AG08395 (cell line): ENCODE results near the gene LMBRD2.

ENCODE experiments used
- DNase-seq: peaks from one replicate; pipeline ENCODE4 v3.0.0; 2012; ENCODE audit warnings: mixed read lengths, low spot score

The LMBRD2 gene

GRCh38 chr5:36105819-36106218 is 45.9 kb downstream of the LMBRD2 start:
- no peak for DNase-seq

DNA sequence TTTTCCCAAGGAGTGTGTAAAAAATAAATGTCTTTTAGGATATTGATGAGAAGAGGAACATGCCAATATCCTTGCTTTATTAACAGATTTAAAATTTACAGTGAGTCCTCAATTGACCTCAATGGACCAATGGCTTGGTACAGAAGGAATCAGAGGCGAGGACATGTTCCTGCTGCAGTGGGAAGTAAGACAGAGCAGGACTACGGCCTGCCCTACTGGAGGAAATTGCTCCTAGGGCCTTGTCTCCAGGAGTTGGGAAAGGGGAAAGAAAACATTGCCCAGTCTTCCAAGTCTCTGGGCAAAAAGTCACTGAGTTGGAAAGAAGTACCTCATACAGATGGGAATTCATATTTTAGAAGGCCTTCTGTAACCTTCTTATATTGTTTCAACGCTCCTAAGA is 51.9 kb downstream of the LMBRD2 start:
- DNase-seq, result no peak

DNA sequence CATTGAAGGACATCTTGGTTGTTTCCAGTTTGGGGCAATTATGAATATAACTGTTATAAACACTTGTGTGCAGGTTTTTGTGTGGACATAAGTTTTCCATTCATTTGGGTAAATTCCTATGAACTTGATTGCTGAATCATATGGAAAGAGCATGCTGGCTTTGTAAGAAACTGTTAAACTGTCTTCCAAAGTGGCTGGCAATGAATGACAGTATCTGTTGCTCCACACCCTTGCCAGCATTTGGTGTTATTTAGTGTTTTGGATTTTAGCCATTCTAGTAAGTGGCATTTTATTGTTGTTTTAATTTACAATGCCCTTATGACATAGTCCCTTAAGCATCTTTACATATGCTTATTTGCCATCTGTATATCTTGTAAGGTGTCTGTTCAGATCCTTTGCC is 55.2 kb downstream of the LMBRD2 start:
- DNase-seq, result no peak

DNA sequence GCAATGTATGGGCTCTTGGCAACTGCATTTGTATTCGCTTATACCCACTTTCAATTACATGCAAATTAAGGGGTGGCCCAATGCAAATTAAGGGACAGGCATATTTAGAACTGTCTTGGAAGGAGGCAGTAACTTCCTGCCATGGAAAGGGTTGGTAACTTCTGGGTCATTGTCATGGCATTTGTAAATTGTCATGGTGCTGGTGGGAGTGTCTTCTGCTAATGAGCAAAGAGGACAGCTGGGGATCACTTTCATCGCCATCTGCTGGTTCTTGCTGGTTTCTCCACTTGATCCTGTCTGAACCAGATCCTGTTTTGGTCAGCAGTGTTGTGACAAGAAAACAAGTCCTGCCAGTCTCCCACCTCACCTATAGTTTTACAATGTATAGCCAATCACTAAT is 61.7 kb downstream of the LMBRD2 start:
- DNase-seq, result peak; percentile 34

DNA sequence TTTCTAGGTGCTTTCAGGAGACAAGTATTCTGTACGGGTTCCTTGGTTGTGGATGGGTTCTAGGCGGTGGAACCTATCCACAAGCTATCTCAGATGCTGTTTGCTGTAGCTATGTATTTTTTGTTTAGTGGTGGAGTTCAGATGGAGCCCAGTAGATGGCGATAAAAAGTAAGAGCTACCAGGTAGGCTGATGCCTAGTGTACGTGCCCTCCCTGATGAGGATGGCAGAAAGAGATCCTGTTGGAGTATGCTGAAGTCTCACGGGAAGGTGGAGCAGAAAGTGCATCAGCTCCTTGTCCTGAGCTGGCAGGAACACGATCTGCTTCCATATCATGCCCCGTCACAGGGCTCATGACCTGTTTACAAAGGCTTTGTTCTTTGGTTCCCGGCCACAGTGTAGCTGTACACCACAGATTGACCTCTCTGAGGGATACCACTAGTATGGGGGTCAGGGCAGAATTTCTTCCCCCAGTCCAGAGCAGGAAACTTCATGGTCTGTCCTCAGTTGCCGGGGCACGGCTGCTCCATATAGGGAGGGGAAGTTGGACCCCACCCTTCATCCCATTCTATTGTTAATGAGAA is 72.4 kb downstream of the LMBRD2 start:
- DNase-seq, result peak; percentile 74

DNA sequence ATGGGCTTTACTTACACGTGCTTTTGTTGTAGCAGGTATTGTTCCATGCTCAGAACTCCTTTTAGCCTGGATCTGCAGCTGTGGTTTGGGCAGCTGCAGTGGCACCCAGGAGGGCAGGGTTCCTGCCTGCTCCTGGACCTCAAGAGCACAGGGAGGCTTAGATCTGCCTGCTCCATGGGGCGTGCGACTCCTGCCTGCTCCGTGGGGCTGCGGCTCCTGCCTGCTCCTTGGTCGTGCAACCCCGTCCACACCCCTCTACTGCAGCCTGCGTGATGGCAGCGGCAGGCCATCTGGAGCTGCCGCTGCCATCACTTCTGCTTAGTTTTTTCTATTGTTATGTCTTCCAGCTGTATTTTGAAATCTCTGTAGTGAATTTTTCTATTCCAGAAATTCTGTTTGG is 73.3 kb downstream of the LMBRD2 start:
- DNase-seq, result no peak

- DNase-seq, result no peak
These were observed 78.0 kb downstream of the LMBRD2 start for GRCh38 chr5:36073595-36074216.

- DNase-seq, result no peak
These were observed 80.8 kb downstream of the LMBRD2 start for GRCh38 chr5:36070687-36071571.

GRCh38 chr5:36068751-36069281 is 82.9 kb downstream of the LMBRD2 start:
- DNase-seq, result no peak

DNA sequence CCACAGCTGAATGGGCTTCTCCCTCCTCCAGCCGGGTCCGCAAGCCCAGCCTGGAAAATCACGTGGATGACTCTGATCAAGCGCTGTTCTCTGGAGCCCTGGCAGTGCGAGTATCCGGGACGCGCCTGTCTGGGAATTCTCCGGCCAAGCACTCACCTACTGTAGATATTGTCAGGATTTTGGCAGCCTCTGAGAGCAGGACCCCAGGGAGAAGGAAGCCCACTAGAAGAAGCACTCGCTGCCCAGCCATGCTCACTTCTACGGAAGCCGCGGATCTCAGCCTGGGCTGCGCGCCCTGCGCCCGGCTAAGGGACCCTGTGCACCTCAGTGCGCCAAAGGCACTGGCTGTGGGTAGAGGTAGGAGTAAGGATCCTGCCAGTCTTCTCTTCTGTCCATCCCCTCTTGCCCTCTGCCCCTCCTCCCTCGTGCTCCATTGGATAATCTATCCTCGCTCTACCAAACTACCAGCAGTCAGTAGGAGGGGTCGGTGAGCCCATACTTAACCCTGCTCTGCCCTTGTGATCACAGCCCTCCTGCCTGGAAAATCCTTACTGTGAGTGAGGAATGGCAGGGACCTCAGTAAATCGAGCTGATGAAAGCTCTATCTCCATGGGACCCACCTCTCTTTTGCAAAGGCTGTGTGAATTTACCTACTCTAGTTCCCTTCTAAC is 85.0 kb downstream of the LMBRD2 start, which contains the start of gene UGT3A2:
UGT3A2 (minus strand) TSS at position 343 of the 671 bp plus-strand sequence; CDS start at position 250, 93 bp downstream.
- DNase-seq, result no peak

GRCh38 chr5:36066001-36066539 is 85.6 kb downstream of the LMBRD2 start:
- no peak for DNase-seq

DNA sequence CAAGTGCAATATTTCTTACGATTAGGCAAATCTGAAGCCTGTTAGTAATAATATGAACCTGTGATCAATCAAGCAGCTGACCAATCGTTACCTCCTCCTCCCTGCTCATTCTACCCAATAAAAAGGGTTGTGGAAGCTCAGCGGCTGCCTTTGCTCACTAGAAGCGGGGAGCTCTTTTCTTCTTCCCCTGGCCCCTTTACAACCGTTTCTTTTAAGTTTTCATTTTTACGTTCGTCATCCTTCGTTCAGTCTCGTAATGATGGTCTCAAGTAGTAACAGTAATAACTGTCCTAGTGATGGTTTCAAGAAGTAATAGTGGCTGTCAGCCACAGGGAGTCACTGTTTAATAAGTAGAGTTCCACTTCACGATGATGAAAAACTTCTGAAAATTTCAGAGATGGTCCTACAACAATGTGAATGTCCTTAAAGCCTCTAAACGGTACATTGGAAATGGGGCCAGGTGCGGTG is 91.2 kb downstream of the LMBRD2 start:
- peak; percentile 63 for DNase-seq

GRCh38 chr5:36059571-36060419 is 91.9 kb downstream of the LMBRD2 start:
- no peak for DNase-seq

GRCh38 chr5:36058776-36059175 is 92.9 kb downstream of the LMBRD2 start:
- no peak for DNase-seq

DNA sequence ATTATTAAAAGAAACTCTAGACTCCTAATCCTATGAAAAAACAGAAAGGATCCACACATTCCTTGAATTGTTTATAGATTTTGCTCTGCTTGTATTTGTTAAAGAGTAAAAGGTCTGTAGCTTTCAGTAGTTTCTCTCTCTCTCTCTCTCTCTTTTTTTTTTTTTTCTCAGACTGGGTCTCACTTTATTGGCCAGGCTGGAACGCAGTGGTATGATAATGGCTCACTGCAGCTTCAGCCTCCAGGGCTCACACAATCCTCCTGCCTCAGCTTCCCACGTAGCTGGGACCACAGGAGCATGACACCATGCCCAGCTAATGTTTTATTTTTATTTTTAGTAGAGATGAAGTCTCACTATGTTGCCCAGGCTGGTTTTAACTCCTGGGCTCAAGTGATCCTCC is 94.3 kb downstream of the LMBRD2 start:
- DNase-seq, result no peak

- DNase-seq, result no peak
These were observed 95.3 kb downstream of the LMBRD2 start for GRCh38 chr5:36056422-36056821.

GRCh38 chr5:36055984-36056383 is 95.7 kb downstream of the LMBRD2 start:
- no peak for DNase-seq

DNA sequence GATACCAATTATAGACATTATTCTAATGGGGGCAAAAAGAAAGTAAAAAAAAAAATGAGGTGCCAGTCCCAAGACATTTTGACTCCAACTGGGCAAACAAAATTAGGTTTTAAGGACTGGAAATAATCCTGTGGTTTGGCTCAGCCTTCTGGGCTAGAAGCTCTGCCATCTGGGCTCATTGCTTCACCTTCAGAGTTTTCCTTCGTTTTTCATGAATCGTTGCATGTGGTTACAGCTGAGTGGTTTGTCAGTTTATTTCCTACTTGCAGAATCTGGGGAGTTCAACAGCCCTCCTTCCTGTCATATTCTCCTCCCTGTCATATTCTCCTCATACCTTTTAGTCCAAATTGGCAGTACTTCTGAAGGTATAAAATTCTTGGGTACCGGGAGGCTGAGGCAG is 97.0 kb downstream of the LMBRD2 start:
- DNase-seq, result peak; percentile 34

DNA sequence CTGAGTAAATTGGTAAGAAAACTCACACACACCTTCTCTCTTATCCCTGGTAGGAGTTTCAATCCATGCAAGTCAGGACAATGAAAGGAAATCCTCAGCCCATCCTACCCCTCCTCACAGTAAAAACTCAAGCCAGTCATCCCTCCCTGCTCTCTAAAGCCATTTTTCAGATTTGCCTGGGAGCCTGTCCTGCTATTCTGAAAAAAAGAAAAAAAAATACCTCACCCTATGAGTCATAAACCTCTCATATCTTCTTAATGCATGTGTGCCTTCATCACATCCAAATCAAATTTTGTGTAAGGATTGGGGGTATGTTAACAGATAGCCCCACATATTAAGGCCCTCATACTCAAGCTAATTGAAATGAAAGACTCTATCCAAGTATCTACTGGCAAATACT is 99.1 kb downstream of the LMBRD2 start:
- no peak for DNase-seq

DNA sequence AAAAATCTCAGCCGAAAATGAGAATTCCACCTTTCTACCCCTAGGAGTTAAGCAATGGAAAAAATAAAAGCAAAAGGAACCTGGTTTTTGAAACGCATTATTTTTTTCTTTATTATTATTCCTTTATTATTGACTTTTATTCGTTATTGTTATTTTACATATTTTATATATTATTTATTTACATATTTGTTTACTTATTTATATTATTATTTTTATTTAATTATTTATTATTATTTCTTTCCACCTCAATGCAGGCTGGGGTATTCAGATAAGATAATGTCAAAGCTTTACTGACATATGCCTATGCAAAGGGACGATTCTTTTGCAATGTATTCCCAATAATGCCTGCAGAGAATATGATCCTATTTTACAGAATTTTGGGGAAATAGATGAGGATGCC is 101.7 kb downstream of the LMBRD2 start:
- no peak for DNase-seq
